HepG2 (cell line): ENCODE results near the gene PAPPA.

ENCODE experiments used
- CEBPB ChIP-seq: IDR thresholded peaks from 2 replicates; pipeline ENCODE4 v1.6.1; 2011; ENCODE audit warnings: low read depth, low read length, improper control_type of control experiment, borderline replicate concordance
- ETS1 ChIP-seq: sonication (generic); formaldehyde crosslinking; IDR thresholded peaks from 2 replicates; pipeline ENCODE4 v1.4.0; 2020; ENCODE audit warnings: missing genetic modification reagents
- FOXM1 ChIP-seq: sonication (generic); formaldehyde crosslinking; IDR thresholded peaks from 2 replicates; pipeline ENCODE4 v1.5.0; 2020; ENCODE audit warnings: missing genetic modification reagents
- RXRA ChIP-seq: sonication (generic); formaldehyde crosslinking; IDR thresholded peaks from 2 replicates; pipeline ENCODE4 v1.5.1; 2020; ENCODE audit warnings: missing genetic modification reagents

GRCh38 chr9:116360016-116360415 lies 206.4 kb downstream of the PAPPA start:
- TF ChIP-seq RXRA (CRISPR knock-in tag) (no peak), ETS1 (no peak), FOXM1 (CRISPR knock-in tag) (no peak), CEBPB (no peak)
